KMS-11 (cell line): Measurements from ENCODE around the gene KRT86.
"Not testable (repeated sequence)": the region's sequence is repeated elsewhere in the genome, so short reads cannot be mapped to it uniquely, and the experiment has no call there.

Source experiments
- H2AFZ ChIP-seq: fragments of 200-600 bp; sonication (generic); 2 replicates; pipeline ENCODE4 v1.6.1; 2016; ENCODE audit warnings: antibody characterized with exemption, mixed run types, low read depth
- H3K27ac ChIP-seq: fragments of 200-600 bp; sonication (generic); 2 replicates; pipeline ENCODE4 v1.6.1; 2016; ENCODE audit warnings: mild to moderate bottlenecking, mixed run types
- H3K27me3 ChIP-seq: fragments of 200-600 bp; sonication (generic); 2 replicates; pipeline ENCODE4 v1.6.1; 2017; ENCODE audit warnings: mild to moderate bottlenecking, low read depth, mixed run types, moderate library complexity; ENCODE audit not compliant: insufficient read depth
- H3K36me3 ChIP-seq: fragments of 200-600 bp; sonication (generic); 2 replicates; pipeline ENCODE4 v1.6.1; 2017; ENCODE audit warnings: mild to moderate bottlenecking, mixed run types; ENCODE audit not compliant: insufficient read depth
- H3K4me1 ChIP-seq: fragments of 200-600 bp; sonication (generic); 2 replicates; pipeline ENCODE4 v1.6.1; 2016; ENCODE audit warnings: mild to moderate bottlenecking, low read depth, mixed run types; ENCODE audit not compliant: poor library complexity, severe bottlenecking
- H3K4me2 ChIP-seq: fragments of 200-600 bp; sonication (generic); 2 replicates; pipeline ENCODE4 v1.7.0; 2016; ENCODE audit warnings: mild to moderate bottlenecking, mixed run types
- H3K4me3 ChIP-seq: fragments of 200-600 bp; sonication (generic); IDR thresholded peaks from 2 replicates; pipeline ENCODE4 v1.6.1; 2017; ENCODE audit warnings: low read depth, low read length, mixed read lengths; ENCODE audit not compliant: insufficient read depth
- H3K79me2 ChIP-seq: fragments of 200-600 bp; sonication (generic); 2 replicates; pipeline ENCODE4 v1.6.1; 2016; ENCODE audit warnings: low read depth, mixed run types; ENCODE audit not compliant: insufficient read depth
- H3K9ac ChIP-seq: fragments of 200-600 bp; sonication (generic); 2 replicates; pipeline ENCODE4 v1.6.1; 2016; ENCODE audit warnings: mild to moderate bottlenecking, mixed run types
- H4K20me1 ChIP-seq: fragments of 200-600 bp; sonication (generic); 2 replicates; pipeline ENCODE4 v1.6.1; 2016; ENCODE audit warnings: mild to moderate bottlenecking, mixed run types; ENCODE audit not compliant: insufficient read depth
- TF ChIP-seq, protein P1 (sequence below): fragments of 200-600 bp; sonication (generic); conservative IDR thresholded peaks from 2 replicates; pipeline ENCODE4 v1.6.1; 2017; ENCODE audit warnings: low read depth, mild to moderate bottlenecking, antibody characterized with exemption, low read length, moderate library complexity, mixed read lengths

The KRT86 gene

DNA sequence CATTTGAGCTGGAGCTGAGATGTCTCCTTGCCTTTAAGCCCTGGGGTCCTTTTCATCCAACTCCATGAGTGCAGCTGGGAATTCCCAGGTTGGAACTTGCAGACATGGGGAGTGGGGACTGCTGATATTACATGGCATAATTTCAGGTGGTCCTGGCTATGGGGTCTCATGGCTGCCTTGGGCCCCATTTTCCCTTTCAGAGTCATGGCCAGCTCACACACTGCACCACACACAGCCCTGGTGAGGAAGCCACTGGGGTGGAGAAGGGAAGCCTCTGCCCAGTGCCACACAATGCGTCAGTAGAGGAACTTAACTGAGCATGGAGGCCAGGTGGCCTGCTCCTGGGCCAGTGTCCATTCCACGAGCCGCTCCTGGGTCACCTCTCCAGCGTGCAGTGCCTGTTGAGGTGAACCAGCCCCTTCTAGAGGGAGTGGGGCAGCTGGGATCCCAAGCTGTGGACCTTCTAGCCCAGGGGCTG lies 17.3 kb upstream of the KRT86 start:
- H3K9ac ChIP-seq, result no peak overlapping the region
- no peaks in the 10 kb centered on the region for H3K79me2 ChIP-seq
- H4K20me1 ChIP-seq, result no peaks in the 10 kb centered on the region
- TF ChIP-seq, protein P1, sequence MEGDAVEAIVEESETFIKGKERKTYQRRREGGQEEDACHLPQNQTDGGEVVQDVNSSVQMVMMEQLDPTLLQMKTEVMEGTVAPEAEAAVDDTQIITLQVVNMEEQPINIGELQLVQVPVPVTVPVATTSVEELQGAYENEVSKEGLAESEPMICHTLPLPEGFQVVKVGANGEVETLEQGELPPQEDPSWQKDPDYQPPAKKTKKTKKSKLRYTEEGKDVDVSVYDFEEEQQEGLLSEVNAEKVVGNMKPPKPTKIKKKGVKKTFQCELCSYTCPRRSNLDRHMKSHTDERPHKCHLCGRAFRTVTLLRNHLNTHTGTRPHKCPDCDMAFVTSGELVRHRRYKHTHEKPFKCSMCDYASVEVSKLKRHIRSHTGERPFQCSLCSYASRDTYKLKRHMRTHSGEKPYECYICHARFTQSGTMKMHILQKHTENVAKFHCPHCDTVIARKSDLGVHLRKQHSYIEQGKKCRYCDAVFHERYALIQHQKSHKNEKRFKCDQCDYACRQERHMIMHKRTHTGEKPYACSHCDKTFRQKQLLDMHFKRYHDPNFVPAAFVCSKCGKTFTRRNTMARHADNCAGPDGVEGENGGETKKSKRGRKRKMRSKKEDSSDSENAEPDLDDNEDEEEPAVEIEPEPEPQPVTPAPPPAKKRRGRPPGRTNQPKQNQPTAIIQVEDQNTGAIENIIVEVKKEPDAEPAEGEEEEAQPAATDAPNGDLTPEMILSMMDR, result no peak
- no peaks in the 10 kb centered on the region for H3K27me3 ChIP-seq
- H3K4me3 ChIP-seq, result no peak overlapping the region
- H3K4me2 ChIP-seq, result no peak overlapping the region
- H3K27ac ChIP-seq, result no peak overlapping the region
- H2AFZ ChIP-seq, result no peak overlapping the region
- H3K36me3 ChIP-seq, result no peaks in the 10 kb centered on the region
- peaks cover 8% of the 10 kb centered on the region for H3K4me1 ChIP-seq

GRCh38 chr12:52257922-52258321 lies 16.5 kb upstream of the KRT86 start:
- H3K27ac ChIP-seq, H2AFZ ChIP-seq, H3K27me3 ChIP-seq, H3K36me3 ChIP-seq, H3K4me1 ChIP-seq, H3K79me2 ChIP-seq, H3K9ac ChIP-seq, H4K20me1 ChIP-seq, H3K4me2 ChIP-seq, H3K4me3 ChIP-seq: not testable (repeated sequence)

DNA sequence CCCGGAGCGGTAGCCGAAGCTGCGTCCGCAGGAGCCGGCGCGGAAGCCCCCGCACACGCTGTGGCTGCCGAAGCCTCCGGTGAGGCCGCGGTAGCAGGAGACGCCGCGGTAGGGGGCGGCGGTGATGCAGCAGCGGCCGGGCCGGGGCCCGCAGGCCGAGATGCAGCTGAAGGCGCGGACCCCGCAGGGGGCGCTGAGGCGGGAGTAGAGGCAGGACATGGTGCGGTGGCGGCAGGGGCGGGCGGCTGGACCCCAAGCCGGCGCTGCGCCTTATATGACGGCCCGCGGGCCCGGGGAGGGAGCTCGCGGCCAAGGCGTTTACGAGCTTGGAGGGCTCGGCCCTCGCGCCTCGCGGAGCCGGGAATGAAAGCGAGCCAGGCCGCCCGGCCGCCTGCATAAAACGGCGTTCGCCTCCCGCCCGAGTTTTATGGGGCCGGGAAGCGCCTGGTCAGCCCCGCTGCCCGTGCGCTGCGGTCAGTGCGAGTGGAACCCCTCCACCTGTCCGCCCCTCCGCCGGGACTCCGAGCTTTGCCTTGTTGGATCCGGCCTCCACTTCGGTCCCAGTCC lies 16.0 kb upstream of the KRT86 start:
- Histone ChIP-seq H3K79me2 (no peaks in the 10 kb centered on the region), H3K4me3 (no peak overlapping the region), H4K20me1 (no peaks in the 10 kb centered on the region), H3K4me1 (peaks cover 8% of the 10 kb centered on the region), H3K4me2 (no peak overlapping the region), H2AFZ (no peak overlapping the region), H3K27ac (no peak overlapping the region), H3K27me3 (no peaks in the 10 kb centered on the region), H3K9ac (no peak overlapping the region), H3K36me3 (no peaks in the 10 kb centered on the region)
- TF ChIP-seq, protein P1, result no peak

DNA sequence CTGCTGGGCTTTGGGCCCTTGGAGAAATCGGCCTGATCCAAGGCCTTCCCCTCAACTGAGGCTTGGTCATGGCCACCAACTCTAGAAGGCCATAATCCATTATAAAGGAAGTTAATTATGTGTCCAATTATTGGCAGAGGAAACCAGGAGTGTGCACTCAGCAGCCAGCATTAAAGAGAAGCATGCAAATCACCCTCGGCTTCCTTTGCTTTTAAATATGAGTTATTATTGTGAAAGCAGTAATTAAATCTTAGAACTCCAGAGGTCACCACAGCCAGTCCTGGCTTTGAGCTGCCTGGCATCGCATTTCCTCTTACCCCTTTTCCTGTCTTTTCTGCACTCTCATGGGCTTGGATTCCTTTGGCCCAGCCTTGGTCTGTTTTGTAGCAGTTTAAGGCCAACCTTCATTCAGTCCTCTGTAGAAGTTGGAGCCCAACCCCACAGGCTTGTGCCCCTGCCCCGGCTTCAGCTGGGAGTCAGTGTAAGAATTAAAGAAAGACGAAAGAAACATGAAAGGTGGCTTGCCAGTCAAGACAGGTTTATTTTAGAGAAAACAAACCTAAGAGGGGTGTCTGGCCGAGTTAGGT lies 14.7 kb upstream of the KRT86 start:
- no peaks in the 10 kb centered on the region for H4K20me1 ChIP-seq
- TF ChIP-seq, protein P1, result no peak
- no peaks in the 10 kb centered on the region for H3K27me3 ChIP-seq
- H3K36me3 ChIP-seq, result no peaks in the 10 kb centered on the region
- no peaks in the 10 kb centered on the region for H3K79me2 ChIP-seq
- no peak overlapping the region for H3K4me2 ChIP-seq
- H3K4me3 ChIP-seq, result no peak overlapping the region
- no peak overlapping the region for H3K9ac ChIP-seq
- H3K4me1 ChIP-seq, result peaks cover 13% of the 10 kb centered on the region
- H3K27ac ChIP-seq, result no peak overlapping the region
- H2AFZ ChIP-seq, result no peak overlapping the region

DNA sequence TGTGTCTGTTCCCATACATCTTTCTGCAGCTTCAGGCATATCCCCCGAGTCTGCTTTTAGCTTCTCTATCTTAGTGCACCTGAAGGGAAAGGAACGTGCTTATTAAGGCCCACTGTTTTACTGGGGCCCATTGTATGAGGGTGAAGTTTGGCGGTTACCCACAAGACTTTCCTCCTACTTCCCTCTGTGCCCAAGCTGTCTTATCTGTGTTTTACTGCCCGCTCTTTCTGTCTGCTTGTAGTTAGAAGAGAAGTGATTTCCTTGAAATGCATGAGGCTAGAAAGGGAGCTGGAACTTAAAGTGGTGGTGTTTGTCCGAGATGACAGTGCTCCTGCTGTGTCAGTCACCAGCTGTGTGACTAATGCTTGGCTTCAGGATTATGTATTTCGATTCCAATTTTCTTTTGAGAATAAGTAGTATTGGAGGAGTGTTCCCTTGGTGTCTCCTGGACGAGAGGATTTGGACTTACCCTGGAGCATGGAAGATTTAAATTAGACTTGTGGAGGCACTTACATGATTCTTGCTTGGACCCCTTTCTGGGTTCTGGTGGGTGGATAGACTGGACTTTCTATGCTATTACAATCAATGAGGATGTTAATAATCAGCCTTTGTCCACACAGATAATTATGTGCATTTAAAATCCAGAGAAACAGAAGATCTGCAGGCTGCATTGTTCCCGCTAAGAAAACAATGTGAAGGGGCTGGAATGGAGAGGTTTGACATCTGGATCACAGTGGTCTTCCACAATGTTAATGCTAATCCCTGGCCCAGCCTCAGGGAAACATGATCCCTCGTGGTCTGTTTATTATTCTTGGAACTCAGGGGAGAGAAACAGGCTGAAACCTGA lies 13.9 kb upstream of the KRT86 start:
- no peaks in the 10 kb centered on the region for H3K27me3 ChIP-seq
- no peak overlapping the region for H3K27ac ChIP-seq
- H3K79me2 ChIP-seq, result no peaks in the 10 kb centered on the region
- H3K9ac ChIP-seq, result no peak overlapping the region
- H2AFZ ChIP-seq, result no peak overlapping the region
- peaks cover 14% of the 10 kb centered on the region for H3K4me1 ChIP-seq
- no peaks in the 10 kb centered on the region for H4K20me1 ChIP-seq
- H3K36me3 ChIP-seq, result no peaks in the 10 kb centered on the region
- TF ChIP-seq, protein P1, result no peak
- H3K4me2 ChIP-seq, result no peak overlapping the region
- no peak overlapping the region for H3K4me3 ChIP-seq
